Testis (tissue), 3 donors: ENCODE results near the gene TPCN1. TPM values are rescaled to one million over a fixed set of nuclear protein-coding genes. Genes with fewer than 3 reads are reported as not detected.

ENCODE experiments used
- DNase-seq: peaks from one replicate; pipeline ENCODE4 v3.0.0-alpha.2; 2019
- H3K27ac ChIP-seq, 2 donors: fragments of 200-600 bp; sonication (generic); one replicate each; pipeline ENCODE4 v1.5.1; 2019
- H3K27me3 ChIP-seq: fragments of 200-600 bp; sonication (generic); one replicate; pipeline ENCODE4 v1.5.1; 2019
- H3K36me3 ChIP-seq: fragments of 200-600 bp; sonication (generic); one replicate; pipeline ENCODE4 v1.5.1; 2017; ENCODE audit warnings: low read depth; ENCODE audit errors: missing control alignments
- H3K4me1 ChIP-seq: fragments of 200-600 bp; sonication (generic); one replicate; pipeline ENCODE4 v1.5.1; 2019
- H3K4me3 ChIP-seq, 2 donors: fragments of 200-600 bp; sonication (generic); one replicate each; pipeline ENCODE4 v1.5.1; 2017 to 2019
- H3K9me3 ChIP-seq: fragments of 200-600 bp; sonication (generic); one replicate; pipeline ENCODE4 v1.5.1; 2017
- CTCF ChIP-seq, 3 experiments: fragments of 450-650 bp in 2 of 3; fragments of 200-600 bp in 1 of 3; sonication (generic) in 1 of 3; IDR thresholded peaks; one replicate each; pipeline ENCODE4 v1.5.1; 2016 to 2019; ENCODE audit warnings: antibody characterized with exemption in 3 of 3, mild to moderate bottlenecking in 2 of 3, moderate library complexity in 1 of 3
- POLR2A ChIP-seq: fragments of 450-650 bp; IDR thresholded peaks from one replicate; pipeline ENCODE4 v1.6.1; 2017; ENCODE audit warnings: antibody characterized with exemption, mild to moderate bottlenecking, moderate library complexity
- WGBS, 2 donors: methylation state at CpG; one replicate each; pipeline ENCODE4 v1.1.5; 2018; 5-methylcytosine and 5-hydroxymethylcytosine counted together
- intact Hi-C: fragments of 100-400 bp; cut with DNase I; formaldehyde crosslinking; loops from one replicate; pipeline ENCODE4 v1.15.1; 2023; ENCODE audit warnings: low total_unique reads
- polyA plus RNA-seq: library from polyadenylated mRNA; stranded (reverse); fragments of 350-450 nt; fragmentation: Illumina TruSeq; extraction: RNeasy Lipid Tissue Mini Kit (QIAGEN cat#74804); gene quantifications from one replicate; pipeline ENCODE4 v1.2.3, GENCODE V29; 2014; ENCODE audit warnings: low read depth, low replicate concordance; ENCODE audit not compliant: insufficient read depth
- total RNA-seq, 2 donors: library from RNA; depleted of rRNA; stranded (reverse); fragments of >200 nt; gene quantifications; one replicate each; pipeline ENCODE4 v1.2.3, GENCODE V29; 2016

TPCN1 gene
- total and polyA plus RNA-seq, 3 donors from 2014 or later = 33.4 to 73.0 (median 48.7) TPM

GRCh38 chr12:113273053-113273725 is 51.9 kb downstream of the TPCN1 start:
- 86% methylated on average over 13 of the region's 13 CpGs for WGBS, 2 donors
- no peak for DNase-seq
- intact Hi-C loops = no loop called here
- Histone ChIP-seq H3K36me3 (peaks cover 2% of the 10 kb centered on the region), H3K27ac (no peak overlapping the region), H3K27me3 (no peaks in the 10 kb centered on the region), H3K9me3 (no peaks in the 10 kb centered on the region), H3K4me1 (peaks cover 24% of the 10 kb centered on the region), H3K4me3 (no peak overlapping the region)
- TF ChIP-seq CTCF (IDR thresholded peaks at IDR 0.05) = no peak
- TF ChIP-seq POLR2A = no peak

- WGBS, 2 donors = 92 to 93% methylated on average over 8 of the region's 8 CpGs
- H3K36me3 ChIP-seq = peaks cover 4% of the 10 kb centered on the region
- H3K27ac ChIP-seq = no peak overlapping the region
- no peak for TF ChIP-seq POLR2A
- TF ChIP-seq CTCF (IDR thresholded peaks at IDR 0.05) = no peak
- H3K4me3 ChIP-seq = no peak overlapping the region
- no peaks in the 10 kb centered on the region for H3K9me3 ChIP-seq
- H3K27me3 ChIP-seq = no peaks in the 10 kb centered on the region
- DNase-seq = no peak
- H3K4me1 ChIP-seq = peaks cover 17% of the 10 kb centered on the region
- intact Hi-C loops = no loop called here
Observed at GRCh38 chr12:113274848-113275247, 53.6 kb downstream of the TPCN1 start.

- Histone ChIP-seq H3K9me3 (no peaks in the 10 kb centered on the region), H3K4me3 (no peak overlapping the region), H3K27ac (no peak overlapping the region), H3K4me1 (peaks cover 17% of the 10 kb centered on the region), H3K27me3 (no peaks in the 10 kb centered on the region), H3K36me3 (peaks cover 4% of the 10 kb centered on the region)
- intact Hi-C loops = no loop called here
- WGBS, 2 donors = 54 to 75% methylated on average over 8 of the region's 8 CpGs
- DNase-seq = no peak
- TF ChIP-seq CTCF (IDR thresholded peaks at IDR 0.05) = no peak
- no peak for TF ChIP-seq POLR2A
Observed at GRCh38 chr12:113276306-113276705, 55.0 kb downstream of the TPCN1 start.

GRCh38 chr12:113276946-113277500 is 55.8 kb downstream of the TPCN1 start:
- Histone ChIP-seq H3K27me3 (no peaks in the 10 kb centered on the region), H3K9me3 (no peaks in the 10 kb centered on the region), H3K36me3 (peaks cover 4% of the 10 kb centered on the region), H3K4me3 (no peak overlapping the region), H3K4me1 (peaks cover 10% of the 10 kb centered on the region), H3K27ac (no peak overlapping the region)
- intact Hi-C loops = no loop called here
- no peak for DNase-seq
- no peak for TF ChIP-seq CTCF (IDR thresholded peaks at IDR 0.05)
- TF ChIP-seq POLR2A = no peak
- WGBS, 2 donors = 91 to 92% methylated on average over 6 to 10 of the region's 10 CpGs

- Histone ChIP-seq H3K36me3 (peaks cover 4% of the 10 kb centered on the region), H3K27me3 (no peaks in the 10 kb centered on the region), H3K9me3 (no peaks in the 10 kb centered on the region), H3K27ac (no peak overlapping the region), H3K4me1 (peaks cover 8% of the 10 kb centered on the region), H3K4me3 (no peak overlapping the region)
- no peak for DNase-seq
- TF ChIP-seq POLR2A = no peak
- no peak for TF ChIP-seq CTCF (IDR thresholded peaks at IDR 0.05)
- intact Hi-C loops = no loop called here
- WGBS, 2 donors = 92 to 96% methylated on average over 5 of the region's 5 CpGs
Observed at GRCh38 chr12:113277511-113277910, 56.2 kb downstream of the TPCN1 start.
